ENCODE results near the gene DRAM1. TPM values are rescaled to one million over a fixed set of nuclear protein-coding genes. Genes with fewer than 3 reads are reported as not detected.
"Not testable (repeated sequence)": the region's sequence is repeated elsewhere in the genome, so short reads cannot be mapped to it uniquely, and the experiment has no call there.

DRAM1 gene
- total RNA-seq, 2 experiments from 2014 or later: 2.6 to 2.8 TPM

DNA sequence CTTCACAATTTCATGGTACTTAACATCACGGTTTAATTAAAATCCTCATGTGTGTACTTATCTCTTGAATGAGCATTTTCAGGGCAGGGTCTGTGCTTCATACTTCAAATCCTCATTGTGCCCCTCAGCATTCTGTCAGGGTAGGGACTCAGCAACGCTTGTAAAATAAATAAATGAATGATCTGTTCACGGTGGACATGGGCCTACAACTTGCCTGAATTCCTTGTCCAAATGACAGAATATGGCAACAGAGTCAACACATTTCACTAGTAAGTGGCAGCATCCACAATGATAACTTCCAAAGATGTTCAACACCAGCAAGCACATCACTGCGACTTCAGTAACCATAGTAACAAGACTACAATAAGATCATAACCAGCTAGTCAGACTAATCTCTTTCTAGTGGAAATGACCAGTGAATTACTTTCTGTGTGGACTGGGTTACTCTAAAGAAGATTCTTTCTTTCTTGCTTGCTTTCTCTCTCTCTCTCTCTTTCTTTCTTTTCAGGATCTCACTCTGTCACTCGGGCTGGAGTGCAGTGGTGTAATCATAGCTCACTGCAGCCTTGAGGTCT is 32.2 kb upstream of the DRAM1 start:
- Mint-ChIP-seq H3K36me3 (no peaks in the 10 kb centered on the region), H3K9me3 (no peaks in the 10 kb centered on the region), H3K4me3 (no peak overlapping the region), H3K4me1 (ENCODE audit: low read depth) (peaks cover 2% of the 10 kb centered on the region), H3K27me3 (no peaks in the 10 kb centered on the region), H3K27ac (no peak overlapping the region)
- ChIA-PET POLR2A (no interaction called here), CTCF (interaction anchor here (0.6 to 1.0 kb wide), 2 partner anchors 24 to 71 kb away, joined by 3 read pairs; no protein-coding TSS in a partner anchor)
- intact Hi-C loops (cut with micrococcal nuclease): no loop called here
- DNase-seq: no peak

DNA sequence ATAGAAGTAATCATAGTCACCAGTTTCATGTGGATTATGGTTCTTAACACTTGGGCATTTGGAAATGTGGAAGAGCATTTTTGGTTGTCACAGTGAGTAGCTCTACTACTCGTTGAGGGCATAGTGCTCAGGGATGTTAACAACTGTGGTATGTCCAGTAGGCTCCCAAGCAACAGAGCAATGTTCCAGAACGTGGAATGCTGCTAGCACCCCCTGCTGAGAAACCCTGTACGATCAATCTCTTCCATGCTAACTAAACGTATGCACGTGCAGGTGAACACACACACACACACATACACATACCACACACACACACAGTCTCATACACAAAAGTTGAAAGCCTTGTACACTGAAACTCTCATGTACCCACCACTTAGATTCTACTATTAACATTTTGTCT is 30.1 kb upstream of the DRAM1 start:
- H3K4me1 Mint-ChIP-seq (ENCODE audit: low read depth): peaks cover 5% of the 10 kb centered on the region
- no peaks in the 10 kb centered on the region for H3K27me3 Mint-ChIP-seq
- H3K36me3 Mint-ChIP-seq: no peaks in the 10 kb centered on the region
- intact Hi-C loops (cut with micrococcal nuclease): no loop called here
- no peak for DNase-seq
- H3K9me3 Mint-ChIP-seq: no peaks in the 10 kb centered on the region
- no peak overlapping the region for H3K27ac Mint-ChIP-seq
- POLR2A ChIA-PET: no interaction called here
- CTCF ChIA-PET: interaction anchor here (1.5 to 1.8 kb wide), 2 partner anchors 7 to 16 kb away, joined by 5 to 6 read pairs; partner anchors contain the start of gene GNPTAB
- no peak overlapping the region for H3K4me3 Mint-ChIP-seq

DNA sequence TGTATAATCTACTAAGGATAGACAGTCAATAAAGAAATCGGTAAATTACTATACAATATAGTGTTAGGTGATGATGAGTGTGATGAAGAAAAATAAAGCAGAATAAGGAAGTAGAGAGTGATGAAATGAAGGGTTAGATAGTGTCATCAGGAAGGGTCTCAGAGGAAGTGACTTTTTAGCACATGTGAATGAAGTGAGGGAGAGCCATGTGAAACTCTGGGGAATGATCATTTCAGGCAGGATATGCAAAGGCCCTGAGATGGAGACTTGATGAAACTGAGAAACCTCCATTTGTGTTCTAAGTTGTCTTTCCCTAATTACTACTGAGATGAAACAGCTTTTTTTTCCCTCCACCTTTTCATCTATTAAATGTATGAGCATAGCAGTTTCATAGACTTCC is 27.2 kb upstream of the DRAM1 start:
- Mint-ChIP-seq H3K27ac (no peak overlapping the region), H3K4me3 (no peak overlapping the region), H3K9me3 (no peaks in the 10 kb centered on the region), H3K4me1 (ENCODE audit: low read depth) (peaks cover 6% of the 10 kb centered on the region), H3K36me3 (no peaks in the 10 kb centered on the region), H3K27me3 (no peaks in the 10 kb centered on the region)
- intact Hi-C loops (cut with micrococcal nuclease): no loop called here
- POLR2A ChIA-PET: interaction anchor here (0.6 kb wide), 1 partner anchor 71 kb away, joined by 3 read pairs; no protein-coding TSS in a partner anchor
- no peak for DNase-seq
- CTCF ChIA-PET: interaction anchor here (0.9 kb wide), 1 partner anchor 10 kb away, joined by 5 read pairs; no protein-coding TSS in a partner anchor

DNA sequence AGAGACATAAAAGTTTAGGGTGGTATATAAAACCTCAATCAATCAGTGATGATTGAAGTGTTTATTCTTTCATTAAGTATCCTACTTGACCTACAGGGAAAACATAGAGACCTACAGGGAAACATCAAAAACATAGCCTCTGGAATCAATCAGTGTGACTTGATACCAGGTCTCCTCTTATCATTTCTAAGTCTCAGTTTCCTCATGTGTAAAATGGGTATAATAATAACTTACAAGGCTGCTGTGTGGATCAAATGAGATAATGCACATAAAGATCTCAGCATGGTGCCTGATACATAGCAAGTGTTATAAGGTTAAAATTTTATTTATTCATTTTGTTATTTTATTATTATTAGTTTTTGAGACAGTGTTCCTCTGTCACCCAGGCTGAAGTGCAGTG is 24.4 kb upstream of the DRAM1 start:
- intact Hi-C loops (cut with micrococcal nuclease): no loop called here
- Mint-ChIP-seq H3K27me3 (no peaks in the 10 kb centered on the region), H3K27ac (no peak overlapping the region), H3K9me3 (no peaks in the 10 kb centered on the region), H3K36me3 (no peaks in the 10 kb centered on the region), H3K4me1 (ENCODE audit: low read depth) (peaks cover 6% of the 10 kb centered on the region), H3K4me3 (no peak overlapping the region)
- no peak for DNase-seq
- CTCF ChIA-PET: interaction anchor here (0.7 kb wide), 1 partner anchor 14 kb away, joined by 3 read pairs; no protein-coding TSS in a partner anchor
- POLR2A ChIA-PET: no interaction called here

DNA sequence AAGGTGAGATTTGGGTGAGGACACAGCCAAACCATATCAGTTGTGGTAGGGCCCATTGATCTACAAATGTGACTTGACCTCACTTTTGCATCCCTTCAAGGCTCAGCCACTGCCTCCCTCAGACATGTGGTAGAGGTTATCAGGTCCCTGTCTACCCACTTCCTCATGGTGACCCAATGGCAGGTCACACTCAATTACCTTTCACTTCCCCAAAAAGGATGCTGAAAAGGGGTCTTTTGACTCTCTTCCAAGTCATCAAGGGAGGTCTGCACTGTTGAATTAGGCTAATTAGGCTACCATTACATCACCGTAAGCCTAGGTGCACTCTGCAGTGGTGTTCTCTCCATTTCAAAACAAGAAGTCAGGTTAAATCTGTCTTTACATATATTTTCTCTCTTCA is 22.6 kb upstream of the DRAM1 start:
- Mint-ChIP-seq H3K4me3 (no peak overlapping the region), H3K4me1 (ENCODE audit: low read depth) (peaks cover 15% of the 10 kb centered on the region), H3K27me3 (no peaks in the 10 kb centered on the region), H3K36me3 (no peaks in the 10 kb centered on the region), H3K27ac (no peak overlapping the region), H3K9me3 (no peaks in the 10 kb centered on the region)
- CTCF ChIA-PET: no interaction called here
- intact Hi-C loops (cut with micrococcal nuclease): loop anchor here (5.0 kb wide), 1 partner anchor 203 kb away; no protein-coding TSS in a partner anchor
- POLR2A ChIA-PET: no interaction called here
- DNase-seq: no peak

DNA sequence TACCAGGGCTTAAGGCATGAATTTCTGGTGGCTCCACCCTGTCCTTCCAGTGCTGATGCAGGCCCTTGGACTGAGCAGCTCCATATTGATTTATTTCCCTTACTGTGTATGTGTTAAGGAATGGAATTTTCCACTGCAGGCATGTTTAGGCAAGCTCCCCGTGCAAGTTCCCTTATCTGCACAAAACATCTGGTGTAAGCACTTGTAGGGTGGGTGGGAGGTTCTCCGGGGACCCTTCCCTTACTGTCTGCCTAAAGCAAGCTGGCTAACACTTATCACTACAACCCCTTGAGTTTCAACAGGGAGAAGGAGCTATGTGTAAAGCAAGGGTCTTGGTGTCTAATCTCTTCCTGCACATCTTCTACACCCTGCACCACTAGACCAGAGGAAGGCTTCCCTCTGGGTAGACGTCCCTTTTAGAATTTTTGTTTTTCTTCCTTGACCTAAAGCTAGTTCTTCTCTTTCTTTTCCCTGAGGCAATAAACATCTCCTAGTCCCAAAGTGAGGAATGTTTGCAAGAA is 22.0 kb upstream of the DRAM1 start:
- ChIA-PET CTCF (interaction anchor here (0.7 to 1.1 kb wide), 2 partner anchors 15 to 185 kb away, joined by 3 to 6 read pairs; no protein-coding TSS in a partner anchor), POLR2A (interaction anchor here (0.5 kb wide), 1 partner anchor 43 kb away, joined by 3 read pairs; no protein-coding TSS in a partner anchor)
- DNase-seq: no peak
- H3K4me3 Mint-ChIP-seq: no peak overlapping the region
- H3K9me3 Mint-ChIP-seq: no peaks in the 10 kb centered on the region
- H3K36me3 Mint-ChIP-seq: no peaks in the 10 kb centered on the region
- no peak overlapping the region for H3K27ac Mint-ChIP-seq
- peaks cover 20% of the 10 kb centered on the region for H3K4me1 Mint-ChIP-seq (ENCODE audit: low read depth)
- intact Hi-C loops (cut with micrococcal nuclease): loop anchor here (5.0 kb wide), 1 partner anchor 202 kb away; no protein-coding TSS in a partner anchor
- H3K27me3 Mint-ChIP-seq: no peaks in the 10 kb centered on the region

DNA sequence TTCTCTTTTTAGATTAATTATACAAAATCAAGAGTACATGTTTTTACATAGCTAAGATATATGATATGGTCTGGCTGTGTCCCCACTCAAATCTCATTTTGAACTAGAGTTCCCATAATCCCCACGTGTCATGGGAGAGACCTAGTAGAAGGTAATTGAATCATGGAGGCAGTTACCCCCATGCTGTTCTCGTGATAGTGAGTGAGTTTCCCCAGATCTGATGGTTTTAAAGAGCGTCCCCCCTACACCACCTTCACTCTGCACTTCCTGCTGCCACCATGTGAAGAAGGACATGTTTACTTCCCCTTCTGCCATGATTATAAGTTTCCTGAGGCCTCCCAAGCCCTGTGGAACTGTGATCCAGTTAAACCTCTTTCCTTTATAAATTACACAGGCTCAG is 21.4 kb upstream of the DRAM1 start:
- intact Hi-C loops (cut with micrococcal nuclease): loop anchor here (5.0 kb wide), 1 partner anchor 201 kb away; no protein-coding TSS in a partner anchor
- DNase-seq: no peak
- peaks cover 22% of the 10 kb centered on the region for H3K4me1 Mint-ChIP-seq (ENCODE audit: low read depth)
- H3K27me3 Mint-ChIP-seq: no peaks in the 10 kb centered on the region
- H3K36me3 Mint-ChIP-seq: no peaks in the 10 kb centered on the region
- ChIA-PET POLR2A (no interaction called here), CTCF (interaction anchor here (0.7 to 1.1 kb wide), 3 partner anchors 16 to 185 kb away, joined by 3 to 6 read pairs (median 4); partner anchors contain the start of gene GNPTAB)
- H3K4me3 Mint-ChIP-seq: no peak overlapping the region
- no peaks in the 10 kb centered on the region for H3K9me3 Mint-ChIP-seq
- H3K27ac Mint-ChIP-seq: no peak overlapping the region

DNA sequence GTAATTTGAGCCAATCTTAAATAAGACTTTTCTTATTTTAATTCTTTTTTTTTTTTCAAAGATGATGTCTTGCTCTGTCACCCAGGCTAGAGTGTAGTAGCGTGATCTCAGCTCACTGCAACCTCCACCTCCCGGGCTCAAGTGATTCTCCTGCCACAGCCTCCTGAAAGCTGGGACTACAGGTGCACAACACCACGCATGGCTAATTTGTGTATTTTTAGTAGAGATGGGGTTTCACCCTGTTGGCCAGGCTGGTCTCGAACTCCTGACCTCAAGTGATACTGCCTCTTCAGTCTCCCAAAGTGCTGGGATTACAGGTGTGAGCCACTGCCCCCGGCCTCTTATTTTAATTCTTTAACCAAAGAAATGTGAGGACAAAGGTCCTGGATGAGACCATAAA is 20.8 kb upstream of the DRAM1 start:
- intact Hi-C loops (cut with micrococcal nuclease): loop anchor here (5.0 kb wide), 1 partner anchor 201 kb away; no protein-coding TSS in a partner anchor
- H3K27me3 Mint-ChIP-seq, POLR2A ChIA-PET: not testable (repeated sequence)

DNA sequence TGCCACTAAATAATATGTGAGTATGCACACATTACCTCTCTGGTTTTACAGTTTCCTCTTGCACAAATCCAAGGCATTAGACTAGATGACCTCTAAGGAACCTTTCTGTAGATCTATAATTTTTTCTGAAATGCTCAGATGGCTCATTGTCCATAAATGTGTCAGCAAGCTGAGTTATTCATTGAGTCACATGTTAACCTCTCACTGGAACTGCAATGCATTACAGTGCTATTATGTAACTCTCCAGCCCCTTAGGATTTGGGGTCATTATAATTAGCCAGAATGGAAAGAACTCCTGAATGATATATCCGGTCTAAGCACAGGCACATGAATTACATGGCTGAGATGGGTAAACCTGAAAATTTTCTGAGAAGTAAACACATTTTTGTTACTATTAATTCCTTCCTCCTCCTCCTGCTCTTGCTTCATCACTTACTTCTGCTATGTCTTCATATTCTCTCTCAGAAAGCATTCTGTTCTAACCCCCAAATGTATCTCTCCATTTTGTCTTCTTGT is 20.3 kb upstream of the DRAM1 start:
- Mint-ChIP-seq H3K4me3 (no peak overlapping the region), H3K27me3 (no peaks in the 10 kb centered on the region), H3K36me3 (no peaks in the 10 kb centered on the region), H3K9me3 (no peaks in the 10 kb centered on the region), H3K27ac (no peak overlapping the region), H3K4me1 (ENCODE audit: low read depth) (peaks cover 23% of the 10 kb centered on the region)
- intact Hi-C loops (cut with micrococcal nuclease): loop anchor here (5.0 kb wide), 1 partner anchor 200 kb away; no protein-coding TSS in a partner anchor
- DNase-seq: no peak
- CTCF ChIA-PET: no interaction called here
- POLR2A ChIA-PET: no interaction called here

More for the DNA sequence above, 20.8 kb upstream of the DRAM1 start:
- H3K4me1 Mint-ChIP-seq (ENCODE audit: low read depth): peaks cover 23% of the 10 kb centered on the region
- not testable (repeated sequence) for H3K9me3 Mint-ChIP-seq, H3K27ac Mint-ChIP-seq, DNase-seq, H3K36me3 Mint-ChIP-seq, H3K4me3 Mint-ChIP-seq
- CTCF ChIA-PET: interaction anchor here (0.7 to 1.1 kb wide), 2 partner anchors 16 to 26 kb away, joined by 4 to 6 read pairs; partner anchors contain the start of gene GNPTAB

DNA sequence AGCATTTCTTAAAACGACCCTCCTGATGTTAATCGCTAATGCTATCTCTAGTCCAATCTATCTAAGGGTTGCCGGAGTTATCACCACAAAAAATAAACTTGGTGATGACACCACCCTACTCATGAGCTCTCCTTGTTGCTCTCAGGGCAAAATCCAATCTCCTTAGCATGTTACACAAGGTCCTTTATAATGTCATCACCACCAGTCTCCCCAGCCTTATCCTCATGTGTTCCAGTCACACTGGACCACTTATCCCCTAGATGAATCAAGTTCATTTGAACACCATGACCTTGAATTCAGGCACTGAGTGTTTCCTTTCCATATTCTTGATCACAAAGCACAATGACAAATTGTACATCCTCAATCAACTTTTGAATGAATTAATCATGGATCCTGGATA is 19.0 kb upstream of the DRAM1 start:
- intact Hi-C loops (cut with micrococcal nuclease): loop anchor here (5.0 kb wide), 1 partner anchor 199 kb away; no protein-coding TSS in a partner anchor
- DNase-seq: no peak
- ChIA-PET POLR2A (no interaction called here), CTCF (no interaction called here)
- H3K36me3 Mint-ChIP-seq: no peaks in the 10 kb centered on the region
- no peaks in the 10 kb centered on the region for H3K9me3 Mint-ChIP-seq
- peaks cover 2% of the 10 kb centered on the region for H3K27me3 Mint-ChIP-seq
- no peak overlapping the region for H3K27ac Mint-ChIP-seq
- no peak overlapping the region for H3K4me3 Mint-ChIP-seq
- peaks cover 23% of the 10 kb centered on the region for H3K4me1 Mint-ChIP-seq (ENCODE audit: low read depth)

DNA sequence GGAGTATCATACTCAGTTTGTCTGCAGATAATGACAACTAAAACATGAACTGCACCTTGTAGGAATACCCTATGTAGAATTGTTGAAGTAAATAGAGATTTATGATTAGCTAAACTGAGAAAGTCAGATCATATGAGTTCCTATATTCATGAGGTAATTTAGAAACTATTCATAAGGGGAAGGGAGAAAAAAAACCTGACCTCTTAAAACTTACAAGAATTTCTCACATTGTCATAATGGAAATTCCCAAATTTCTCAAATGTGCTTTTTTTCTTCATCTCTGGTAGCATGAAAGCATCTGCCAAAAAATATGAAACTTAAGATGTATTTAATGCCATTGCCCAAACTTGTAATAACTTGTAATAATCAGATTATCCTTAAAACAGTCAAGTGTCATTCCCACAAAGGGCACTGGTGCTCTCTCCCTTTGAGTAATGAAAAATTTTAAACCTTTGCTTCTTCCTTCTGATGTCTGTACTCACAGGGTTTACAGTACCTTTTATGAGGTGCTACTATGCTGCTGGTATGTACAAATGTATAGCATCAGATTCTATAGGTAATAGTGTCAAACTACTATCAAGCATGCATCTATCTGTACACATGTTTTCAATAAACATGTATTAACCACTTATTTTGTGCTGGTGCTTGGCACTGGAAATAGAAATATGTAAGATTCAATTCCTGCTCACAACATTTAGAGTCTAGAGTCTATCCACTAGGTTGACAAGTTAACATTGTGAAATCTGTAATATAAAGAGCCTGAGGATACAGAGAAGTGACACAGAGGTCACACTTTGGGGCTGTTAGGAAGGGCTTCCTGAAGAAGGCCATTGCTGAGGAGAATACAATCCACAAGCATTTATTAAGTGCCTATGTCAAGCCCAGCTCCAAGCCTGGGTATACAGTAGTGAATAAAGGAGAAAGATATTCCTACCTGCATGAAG is 17.4 kb upstream of the DRAM1 start:
- ChIA-PET CTCF (interaction anchor here (1.8 to 2.3 kb wide), 2 partner anchors 20 to 29 kb away, joined by 6 to 8 read pairs; partner anchors contain the start of gene GNPTAB), POLR2A (no interaction called here)
- intact Hi-C loops (cut with micrococcal nuclease): loop anchor here (1.0 to 5.0 kb wide), 3 partner anchors 17 to 197 kb away; partner anchors contain the start of gene DRAM1
- Mint-ChIP-seq H3K27ac (peak overlapping the region; percentile 26), H3K4me1 (ENCODE audit: low read depth) (peaks cover 23% of the 10 kb centered on the region), H3K27me3 (peaks cover 3% of the 10 kb centered on the region), H3K9me3 (peaks cover 2% of the 10 kb centered on the region), H3K36me3 (peaks cover 1% of the 10 kb centered on the region), H3K4me3 (no peak overlapping the region)
- DNase-seq: no peak
